GM12874 (cell line): ENCODE data around the gene GPR25.

Experiments
- CTCF ChIP-seq: IDR thresholded peaks from 2 replicates; pipeline ENCODE4 v1.5.1; 2011; ENCODE audit warnings: low read depth, mild to moderate bottlenecking, control low read depth, low read length, moderate library complexity; ENCODE audit not compliant: insufficient read depth

Gene GPR25

GRCh38 chr1:200874694-200875093 lies 1.9 kb downstream of the GPR25 start:
- no peak for TF ChIP-seq CTCF

GRCh38 chr1:200875416-200875815 lies 2.6 kb downstream of the GPR25 start:
- no peak for TF ChIP-seq CTCF

- TF ChIP-seq CTCF, result no peak
Observed at GRCh38 chr1:200877010-200877409, 4.2 kb downstream of the GPR25 start.

GRCh38 chr1:200877839-200878551 lies 5.2 kb downstream of the GPR25 start:
- TF ChIP-seq CTCF, result no peak

GRCh38 chr1:200880212-200880611 lies 7.4 kb downstream of the GPR25 start:
- no peak for TF ChIP-seq CTCF

GRCh38 chr1:200883118-200883517 lies 10.3 kb downstream of the GPR25 start:
- TF ChIP-seq CTCF, result no peak

GRCh38 chr1:200885623-200886402 lies 13.0 kb downstream of the GPR25 start:
- no peak for TF ChIP-seq CTCF
